ENCODE data around the gene C18orf32.

DNA sequence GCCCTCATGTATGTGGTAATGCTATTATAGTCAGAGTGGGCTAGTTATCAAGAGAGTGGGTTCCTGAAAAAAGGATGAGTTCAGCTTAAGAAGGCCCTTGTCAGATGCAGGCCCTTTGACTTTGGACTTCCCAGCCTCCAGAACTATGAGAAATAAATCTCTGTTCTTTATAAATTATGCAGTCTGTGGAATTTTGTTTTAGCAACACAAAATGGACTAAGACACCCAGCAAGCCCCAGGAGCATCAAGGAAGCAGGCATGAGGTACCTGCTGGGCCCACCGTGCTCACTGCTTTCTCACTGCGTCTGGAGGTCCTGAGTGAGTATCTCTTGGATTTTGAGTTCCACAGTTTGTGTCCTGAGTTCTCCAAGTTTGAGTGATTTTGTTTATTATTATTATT, 38.9 kb upstream of the C18orf32 start:
- TF ChIP-seq, protein P1, sequence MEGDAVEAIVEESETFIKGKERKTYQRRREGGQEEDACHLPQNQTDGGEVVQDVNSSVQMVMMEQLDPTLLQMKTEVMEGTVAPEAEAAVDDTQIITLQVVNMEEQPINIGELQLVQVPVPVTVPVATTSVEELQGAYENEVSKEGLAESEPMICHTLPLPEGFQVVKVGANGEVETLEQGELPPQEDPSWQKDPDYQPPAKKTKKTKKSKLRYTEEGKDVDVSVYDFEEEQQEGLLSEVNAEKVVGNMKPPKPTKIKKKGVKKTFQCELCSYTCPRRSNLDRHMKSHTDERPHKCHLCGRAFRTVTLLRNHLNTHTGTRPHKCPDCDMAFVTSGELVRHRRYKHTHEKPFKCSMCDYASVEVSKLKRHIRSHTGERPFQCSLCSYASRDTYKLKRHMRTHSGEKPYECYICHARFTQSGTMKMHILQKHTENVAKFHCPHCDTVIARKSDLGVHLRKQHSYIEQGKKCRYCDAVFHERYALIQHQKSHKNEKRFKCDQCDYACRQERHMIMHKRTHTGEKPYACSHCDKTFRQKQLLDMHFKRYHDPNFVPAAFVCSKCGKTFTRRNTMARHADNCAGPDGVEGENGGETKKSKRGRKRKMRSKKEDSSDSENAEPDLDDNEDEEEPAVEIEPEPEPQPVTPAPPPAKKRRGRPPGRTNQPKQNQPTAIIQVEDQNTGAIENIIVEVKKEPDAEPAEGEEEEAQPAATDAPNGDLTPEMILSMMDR (IDR thresholded peaks at IDR 0.05 in 8 of 11, conservative IDR thresholded peaks at IDR 0.05 in 3 of 11) = no peak
- no peak for TF ChIP-seq POLR2AphosphoS5 (IDR thresholded peaks at IDR 0.05)
